ENCODE results near the gene TK2.

Gene TK2

DNA sequence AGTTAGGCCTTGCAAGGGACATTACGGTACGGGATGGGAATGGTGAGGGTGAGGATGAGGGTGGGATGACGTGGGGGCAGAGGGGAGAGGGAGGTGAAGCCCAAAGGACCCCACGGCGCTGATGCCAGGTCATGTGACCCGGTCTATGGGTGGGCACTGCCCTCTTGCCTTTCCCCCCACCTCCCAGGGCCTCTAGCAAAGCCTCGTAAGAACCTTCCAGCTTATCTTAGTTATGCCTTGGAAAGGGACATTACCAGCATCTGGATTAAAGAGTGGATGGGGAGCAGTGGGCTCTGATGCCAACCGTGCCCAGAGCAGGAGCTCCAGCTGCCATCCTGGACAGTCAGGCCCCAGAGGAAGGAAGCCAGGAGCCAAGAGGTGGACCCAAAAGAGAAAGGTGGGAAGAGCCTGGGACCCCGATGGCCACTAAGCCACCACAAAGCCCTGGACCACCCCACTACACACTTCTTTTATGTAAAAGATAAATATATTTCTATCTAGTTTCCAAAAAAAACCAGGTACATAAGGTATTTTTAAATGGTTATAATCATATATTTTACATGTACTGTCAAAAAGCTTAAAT is 40.9 kb downstream of the TK2 start:
- no peak overlapping the region for H3K4me2 ChIP-seq (ENCODE audit: low read depth, low read length)
- no peak overlapping the region for H3K9ac ChIP-seq (ENCODE audit: low read length)

GRCh38 chr16:66508248-66508913 is 41.5 kb downstream of the TK2 start:
- no peaks in the 10 kb centered on the region for H3K79me2 ChIP-seq (ENCODE audit: low read length)
- no peak for DNase-seq
- no peaks in the 10 kb centered on the region for H4K20me1 ChIP-seq (ENCODE audit: insufficient read depth, low read length)
- H3K36me3 ChIP-seq (replicated peaks; ENCODE audit: insufficient read depth, low read length): no peaks in the 10 kb centered on the region
- no peaks in the 10 kb centered on the region for H3K4me1 ChIP-seq (ENCODE audit: low read length)
- no peak overlapping the region for H3K27ac ChIP-seq (ENCODE audit: low read length)
- no peaks in the 10 kb centered on the region for H3F3A ChIP-seq (ENCODE audit: insufficient read depth, low read length)
- H3K4me3 ChIP-seq (ENCODE audit: low read length): no peak overlapping the region
- H3K4me2 ChIP-seq (ENCODE audit: low read depth, low read length): no peak overlapping the region
- H2AFZ ChIP-seq (ENCODE audit: low read length): no peak overlapping the region
- H3K9me2 ChIP-seq (replicated peaks; ENCODE audit: insufficient read depth, low read length): no peaks in the 10 kb centered on the region
- H3K27me3 ChIP-seq (replicated peaks; ENCODE audit: insufficient read depth, low read length): no peaks in the 10 kb centered on the region
- H3K9ac ChIP-seq (ENCODE audit: low read length): no peak overlapping the region
- TF ChIP-seq, protein P1, sequence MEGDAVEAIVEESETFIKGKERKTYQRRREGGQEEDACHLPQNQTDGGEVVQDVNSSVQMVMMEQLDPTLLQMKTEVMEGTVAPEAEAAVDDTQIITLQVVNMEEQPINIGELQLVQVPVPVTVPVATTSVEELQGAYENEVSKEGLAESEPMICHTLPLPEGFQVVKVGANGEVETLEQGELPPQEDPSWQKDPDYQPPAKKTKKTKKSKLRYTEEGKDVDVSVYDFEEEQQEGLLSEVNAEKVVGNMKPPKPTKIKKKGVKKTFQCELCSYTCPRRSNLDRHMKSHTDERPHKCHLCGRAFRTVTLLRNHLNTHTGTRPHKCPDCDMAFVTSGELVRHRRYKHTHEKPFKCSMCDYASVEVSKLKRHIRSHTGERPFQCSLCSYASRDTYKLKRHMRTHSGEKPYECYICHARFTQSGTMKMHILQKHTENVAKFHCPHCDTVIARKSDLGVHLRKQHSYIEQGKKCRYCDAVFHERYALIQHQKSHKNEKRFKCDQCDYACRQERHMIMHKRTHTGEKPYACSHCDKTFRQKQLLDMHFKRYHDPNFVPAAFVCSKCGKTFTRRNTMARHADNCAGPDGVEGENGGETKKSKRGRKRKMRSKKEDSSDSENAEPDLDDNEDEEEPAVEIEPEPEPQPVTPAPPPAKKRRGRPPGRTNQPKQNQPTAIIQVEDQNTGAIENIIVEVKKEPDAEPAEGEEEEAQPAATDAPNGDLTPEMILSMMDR (IDR thresholded peaks at IDR 0.05; ENCODE audit: low read length): no peak
- no peak for TF ChIP-seq EZH2 (optimal IDR thresholded peaks at IDR 0.05; ENCODE audit: low read depth, low read length)
- TF ChIP-seq EZH2phosphoT487 (IDR thresholded peaks at IDR 0.05; ENCODE audit: low read length): no peak
- no peaks in the 10 kb centered on the region for H3K9me3 ChIP-seq (replicated peaks; ENCODE audit: insufficient read depth, low read length)

More for the DNA sequence above, 40.9 kb downstream of the TK2 start:
- DNase-seq: no peak
- Histone ChIP-seq H3F3A (ENCODE audit: insufficient read depth, low read length) (no peaks in the 10 kb centered on the region), H3K4me1 (ENCODE audit: low read length) (no peaks in the 10 kb centered on the region), H3K27ac (ENCODE audit: low read length) (no peak overlapping the region), H2AFZ (ENCODE audit: low read length) (no peak overlapping the region), H3K9me2 (replicated peaks; ENCODE audit: insufficient read depth, low read length) (no peaks in the 10 kb centered on the region), H3K36me3 (replicated peaks; ENCODE audit: insufficient read depth, low read length) (no peaks in the 10 kb centered on the region), H3K27me3 (replicated peaks; ENCODE audit: insufficient read depth, low read length) (no peaks in the 10 kb centered on the region), H3K9me3 (replicated peaks; ENCODE audit: insufficient read depth, low read length) (no peaks in the 10 kb centered on the region), H3K79me2 (ENCODE audit: low read length) (no peaks in the 10 kb centered on the region), H4K20me1 (ENCODE audit: insufficient read depth, low read length) (no peaks in the 10 kb centered on the region), H3K4me3 (ENCODE audit: low read length) (no peak overlapping the region)
- no peak for TF ChIP-seq EZH2phosphoT487 (IDR thresholded peaks at IDR 0.05; ENCODE audit: low read length)
- TF ChIP-seq EZH2 (optimal IDR thresholded peaks at IDR 0.05; ENCODE audit: low read depth, low read length): no peak
- TF ChIP-seq, protein P1 (IDR thresholded peaks at IDR 0.05; ENCODE audit: low read length): no peak

GRCh38 chr16:66507731-66508239 is 42.1 kb downstream of the TK2 start:
- H3K27ac ChIP-seq (ENCODE audit: low read length): no peak overlapping the region
- H3K9me3 ChIP-seq (replicated peaks; ENCODE audit: insufficient read depth, low read length): no peaks in the 10 kb centered on the region
- H3K4me1 ChIP-seq (ENCODE audit: low read length): no peaks in the 10 kb centered on the region
- H4K20me1 ChIP-seq (ENCODE audit: insufficient read depth, low read length): no peaks in the 10 kb centered on the region
- TF ChIP-seq, protein P1 (IDR thresholded peaks at IDR 0.05; ENCODE audit: low read length): no peak
- TF ChIP-seq EZH2phosphoT487 (IDR thresholded peaks at IDR 0.05; ENCODE audit: low read length): no peak
- no peak overlapping the region for H3K4me2 ChIP-seq (ENCODE audit: low read depth, low read length)
- H3K36me3 ChIP-seq (replicated peaks; ENCODE audit: insufficient read depth, low read length): no peaks in the 10 kb centered on the region
- H3K4me3 ChIP-seq (ENCODE audit: low read length): no peak overlapping the region
- H3K9me2 ChIP-seq (replicated peaks; ENCODE audit: insufficient read depth, low read length): no peaks in the 10 kb centered on the region
- H3K9ac ChIP-seq (ENCODE audit: low read length): no peak overlapping the region
- no peaks in the 10 kb centered on the region for H3K79me2 ChIP-seq (ENCODE audit: low read length)
- no peaks in the 10 kb centered on the region for H3K27me3 ChIP-seq (replicated peaks; ENCODE audit: insufficient read depth, low read length)
- DNase-seq: no peak
- no peak overlapping the region for H2AFZ ChIP-seq (ENCODE audit: low read length)
- no peaks in the 10 kb centered on the region for H3F3A ChIP-seq (ENCODE audit: insufficient read depth, low read length)

Data from MM.1S (cell line).